SU-DHL-6 (cell line): Measurements from ENCODE around the gene ERBB4.

Experiments
- H2AFZ ChIP-seq: fragments of 200-600 bp; sonication (generic); 2 replicates; pipeline ENCODE4 v1.6.1; 2014; ENCODE audit warnings: low read depth, mild to moderate bottlenecking, moderate library complexity, mixed read lengths, antibody characterized with exemption, low read length; ENCODE audit not compliant: severe bottlenecking
- H3F3A ChIP-seq: fragments of 200-600 bp; shearing (Covaris generic); 2 replicates; pipeline ENCODE4 v1.6.0; 2016; ENCODE audit warnings: antibody characterized with exemption, mild to moderate bottlenecking; ENCODE audit not compliant: insufficient read depth
- H3K27ac ChIP-seq: fragments of 200-600 bp; sonication (generic); 2 replicates; pipeline ENCODE4 v1.5.1; 2016; ENCODE audit warnings: low read depth, mild to moderate bottlenecking, low read length, moderate library complexity, mixed read lengths
- H3K27me3 ChIP-seq: fragments of 200-600 bp; sonication (generic), shearing (Covaris generic); 2 replicates; pipeline ENCODE4 v1.6.0; 2014; ENCODE audit warnings: mild to moderate bottlenecking, low read length
- H3K36me3 ChIP-seq: fragments of 200-600 bp; sonication (generic); 2 replicates; pipeline ENCODE4 v1.6.1; 2014; ENCODE audit warnings: mild to moderate bottlenecking, low read length, mixed read lengths
- H3K4me2 ChIP-seq: fragments of 300-600, 200-600 bp; shearing (Covaris generic), sonication (generic); 2 replicates; pipeline ENCODE4 v1.6.0; 2014; ENCODE audit warnings: low read length, low read depth, mild to moderate bottlenecking; ENCODE audit not compliant: poor library complexity, severe bottlenecking
- H3K4me3 ChIP-seq: fragments of 200-600 bp; sonication (generic); 2 replicates; pipeline ENCODE4 v1.5.1; 2014; ENCODE audit warnings: antibody characterized with exemption, low read length, mild to moderate bottlenecking, mixed read lengths; ENCODE audit not compliant: insufficient read depth, poor library complexity, severe bottlenecking
- H3K79me2 ChIP-seq: fragments of 200-600 bp; sonication (generic); 2 replicates; pipeline ENCODE4 v1.6.1; 2014; ENCODE audit warnings: mild to moderate bottlenecking, low read length, moderate library complexity; ENCODE audit not compliant: insufficient read depth
- H3K9ac ChIP-seq: fragments of 200-600 bp; sonication (generic); 2 replicates; pipeline ENCODE4 v1.7.0; 2014; ENCODE audit warnings: mild to moderate bottlenecking, low read length
- H3K9me2 ChIP-seq: fragments of 200-600 bp; sonication (generic); replicated peaks from 2 replicates; pipeline ENCODE4 v1.6.1; 2014; ENCODE audit warnings: low read length; ENCODE audit not compliant: insufficient read depth
- H3K9me3 ChIP-seq: fragments of 200-600 bp; sonication (generic); 2 replicates; pipeline ENCODE4 v1.6.1; 2014; ENCODE audit warnings: low read length, mixed read lengths; ENCODE audit not compliant: insufficient read depth
- H4K20me1 ChIP-seq: fragments of 200-600 bp; sonication (generic); 2 replicates; pipeline ENCODE4 v1.6.1; 2014; ENCODE audit warnings: low read depth, mild to moderate bottlenecking, antibody characterized with exemption, low read length, moderate library complexity, mixed read lengths
- CTCF ChIP-seq: fragments of 200-600 bp; sonication (generic); IDR thresholded peaks from one replicate; pipeline ENCODE4 v1.5.1; 2017; ENCODE audit warnings: antibody characterized with exemption, mild to moderate bottlenecking, low read length, moderate library complexity; ENCODE audit not compliant: insufficient read depth, poor library complexity, severe bottlenecking
- EZH2phosphoT487 ChIP-seq: fragments of 200-600 bp; sonication (generic), shearing (Covaris generic); conservative IDR thresholded peaks from 2 replicates; pipeline ENCODE4 v1.6.1; 2018; ENCODE audit warnings: mild to moderate bottlenecking, antibody characterized with exemption, low read length, moderate library complexity, mixed read lengths

Gene ERBB4

GRCh38 chr2:212539072-212539880 is 674 bp upstream of the ERBB4 start:
- H3K9me3 ChIP-seq = no peaks in the 10 kb centered on the region
- no peak overlapping the region for H3K4me2 ChIP-seq
- H3K79me2 ChIP-seq = no peaks in the 10 kb centered on the region
- H3K36me3 ChIP-seq = no peaks in the 10 kb centered on the region
- no peak overlapping the region for H2AFZ ChIP-seq
- H3K4me3 ChIP-seq = no peak overlapping the region
- TF ChIP-seq CTCF = no peak
- TF ChIP-seq EZH2phosphoT487 = no peak
- no peak overlapping the region for H3K9ac ChIP-seq
- no peaks in the 10 kb centered on the region for H4K20me1 ChIP-seq
- H3K27ac ChIP-seq = no peak overlapping the region
- H3F3A ChIP-seq = no peaks in the 10 kb centered on the region
- H3K27me3 ChIP-seq = no peaks in the 10 kb centered on the region
- H3K9me2 ChIP-seq = no peaks in the 10 kb centered on the region

- TF ChIP-seq CTCF = no peak
- no peak for TF ChIP-seq EZH2phosphoT487
- Histone ChIP-seq H3K9me2 (no peaks in the 10 kb centered on the region), H3K27ac (no peak overlapping the region), H3K9me3 (no peaks in the 10 kb centered on the region), H3K79me2 (no peaks in the 10 kb centered on the region), H3F3A (no peaks in the 10 kb centered on the region), H3K27me3 (no peaks in the 10 kb centered on the region), H3K4me3 (no peak overlapping the region), H3K36me3 (no peaks in the 10 kb centered on the region), H3K9ac (no peak overlapping the region), H3K4me2 (no peak overlapping the region), H4K20me1 (no peaks in the 10 kb centered on the region), H2AFZ (no peak overlapping the region)
These were observed 787 bp downstream of the ERBB4 start for GRCh38 chr2:212537726-212538304.

DNA sequence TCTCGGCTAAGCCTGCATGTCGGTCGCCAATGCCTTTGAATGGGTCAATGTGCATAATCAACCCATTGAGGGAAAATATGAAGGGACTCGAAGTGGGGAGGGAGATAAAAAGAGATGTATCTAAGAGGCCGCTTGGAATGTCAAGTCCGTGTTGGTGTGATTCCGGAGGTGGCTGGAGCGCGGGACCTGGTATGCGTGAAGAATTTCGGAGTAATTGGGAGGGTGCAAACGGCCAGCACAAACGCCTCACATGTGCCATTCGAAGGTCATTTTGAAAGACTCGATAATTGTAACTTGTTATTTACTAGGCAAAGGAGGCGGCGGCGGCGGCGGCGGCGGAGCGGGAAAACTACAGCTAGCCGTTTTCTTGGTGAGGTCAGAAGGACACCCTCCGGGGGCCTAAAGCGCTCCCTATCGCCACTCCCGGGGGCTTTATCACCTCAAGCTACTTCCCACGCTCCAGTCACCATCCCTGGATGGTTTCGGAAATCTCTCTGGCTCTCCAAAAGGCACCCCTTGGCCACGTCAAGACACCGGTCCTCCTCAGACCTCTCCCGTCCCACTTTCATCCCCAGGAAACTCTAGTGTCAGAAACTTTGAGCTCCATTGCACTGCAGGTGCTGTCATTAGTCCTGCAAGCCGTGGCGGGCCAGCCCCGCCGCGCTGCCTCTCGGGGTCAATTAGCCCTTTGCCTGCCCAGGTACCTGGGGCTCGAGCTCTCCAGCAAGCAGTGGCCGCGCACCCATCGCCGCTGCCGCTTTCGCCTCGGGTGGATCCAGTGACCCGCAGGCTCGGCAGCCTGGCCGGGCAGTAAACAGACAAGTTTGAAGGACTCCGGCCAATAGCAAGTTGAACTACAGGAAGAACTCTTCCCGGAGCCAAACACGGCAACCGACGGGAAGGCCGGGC is 1.5 kb downstream of the ERBB4 start:
- TF ChIP-seq CTCF = no peak
- no peak for TF ChIP-seq EZH2phosphoT487

More for the DNA sequence above, 1.5 kb downstream of the ERBB4 start:
- Histone ChIP-seq H3K9me2 (no peaks in the 10 kb centered on the region), H3K9ac (no peak overlapping the region), H3K79me2 (no peaks in the 10 kb centered on the region), H3K4me2 (no peak overlapping the region), H3F3A (no peaks in the 10 kb centered on the region), H4K20me1 (no peaks in the 10 kb centered on the region), H3K4me3 (no peak overlapping the region), H3K36me3 (no peaks in the 10 kb centered on the region), H3K27ac (no peak overlapping the region), H2AFZ (no peak overlapping the region), H3K9me3 (no peaks in the 10 kb centered on the region), H3K27me3 (no peaks in the 10 kb centered on the region)
